Measurements from ENCODE around the gene SFSWAP. TPM values are rescaled to one million over a fixed set of nuclear protein-coding genes. Genes with fewer than 3 reads are reported as not detected.

Gene SFSWAP
- total RNA-seq, 1 experiment from 2014 or later = 48.1 TPM

- Histone ChIP-seq H3K9ac (ENCODE audit: extremely low read depth, insufficient read length, low read length) (no peak overlapping the region), H4K5ac (ENCODE audit: insufficient read length, low read depth, low read length) (no peak overlapping the region), H3K23me2 (ENCODE audit: insufficient read length, low read depth, low read length, poor library complexity, severe bottlenecking) (no peaks in the 10 kb centered on the region), H3K9me3 (ENCODE audit: control insufficient read depth, low read depth, low read length) (no peaks in the 10 kb centered on the region), H2BK120ac (ENCODE audit: low read depth, low read length, poor library complexity, severe bottlenecking) (no peak overlapping the region), H2BK5ac (ENCODE audit: insufficient read length, low read length) (no peak overlapping the region), H3K4me2 (ENCODE audit: insufficient read depth, insufficient read length, low read length) (no peak overlapping the region), H3K79me1 (ENCODE audit: insufficient read depth, low read depth, low read length, poor library complexity, severe bottlenecking) (no peaks in the 10 kb centered on the region), H3K18ac (ENCODE audit: insufficient read length, low read depth, low read length) (no peak overlapping the region), H2AK5ac (ENCODE audit: insufficient read length, low read length) (no peak overlapping the region), H2AFZ (ENCODE audit: low read length) (no peak overlapping the region), H4K91ac (ENCODE audit: insufficient read length, low read depth, low read length) (no peak overlapping the region), H3K4me1 (ENCODE audit: insufficient read depth, low read length) (0 out of 2 replicates have a peak, but pooled peaks cover 5% of the 10 kb centered on the region), H4K8ac (replicated peaks; ENCODE audit: insufficient read length, low read depth, low read length) (no peak overlapping the region), H4K20me1 (ENCODE audit: control insufficient read depth, insufficient read depth, insufficient read length) (no peaks in the 10 kb centered on the region), H3K27me3 (ENCODE audit: insufficient read depth, low read length) (no peaks in the 10 kb centered on the region), H3K4ac (ENCODE audit: low read depth, low read length) (no peak overlapping the region), H2BK20ac (ENCODE audit: low read depth, low read length, poor library complexity, severe bottlenecking) (no peak overlapping the region), H2BK12ac (ENCODE audit: insufficient read length, low read depth, low read length) (no peak overlapping the region), H3K14ac (ENCODE audit: insufficient read depth, low read length) (no peak overlapping the region), H3T11ph (ENCODE audit: low read length) (no peak overlapping the region), H3K23ac (ENCODE audit: insufficient read length, low read depth, low read length) (no peak overlapping the region), H3K27ac (ENCODE audit: insufficient read length, low read depth, low read length) (no peak overlapping the region), H3K79me2 (ENCODE audit: insufficient read depth, low read length) (no peaks in the 10 kb centered on the region), H3K56ac (ENCODE audit: insufficient read length, low read depth, low read length) (no peak overlapping the region), H2BK15ac (ENCODE audit: low read depth, low read length) (no peak overlapping the region)
- H3K27me3 Mint-ChIP-seq (ENCODE audit: low read depth) = no peaks in the 10 kb centered on the region
- peak overlapping the region in 2 of 3 experiments; percentile 49 to 83; a peak in 5 of 7 replicates for H3K27ac Mint-ChIP-seq
- H3K4me3 Mint-ChIP-seq = no peak overlapping the region
- H3K9me3 Mint-ChIP-seq = no peaks in the 10 kb centered on the region
- no peak for DNase-seq
- peaks cover 51 to 82% (median 59%) of the 10 kb centered on the region in 3 experiments for H3K36me3 Mint-ChIP-seq (ENCODE audit: insufficient read depth in 1 of 3, low read depth in 3 of 3)
- peaks cover 12 to 14% of the 10 kb centered on the region in 2 experiments for H3K4me1 Mint-ChIP-seq
- WGBS (ENCODE audit: extremely low coverage, insufficient read length, low lambda C conversion rate) = no CpG with 5 or more reads among the region's 15 CpGs
- TF ChIP-seq CTCF (conservative IDR thresholded peaks at IDR 0.05) = no peak
These were observed 24.9 kb downstream of the SFSWAP start for GRCh38 chr12:131735476-131736445.

All from H9 (cell line).